WTC11 (cell line): ENCODE results near the gene HMGCL. TPM values are rescaled to one million over a fixed set of nuclear protein-coding genes. Genes with fewer than 3 reads are reported as not detected.

Experiments used
- ATAC-seq: fragments of 200-7000 bp; cut with Tn5 transposase; 2 replicates; pipeline ENCODE4 v1.10.0; 2021; ENCODE audit warnings: mild to moderate bottlenecking, moderate library complexity
- CTCF ChIA-PET: fragments of 300-600 bp; sonication (Branson Sonifier 250); formaldehyde crosslinking; loops from one replicate; lab custom pipeline; 2021; ENCODE audit warnings: antibody characterized with exemption; lab: Charles Lee
- POLR2A ChIA-PET: fragments of 350-600 bp; sonication (Branson Sonifier 250); formaldehyde crosslinking; loops from one replicate; lab custom pipeline; 2021; ENCODE audit warnings: antibody characterized with exemption; lab: Charles Lee
- DNase-seq: peaks from one replicate; pipeline ENCODE4 v3.0.0; 2021; ENCODE audit warnings: low spot score
- H3K27ac Mint-ChIP-seq: 2 replicates; pipeline ENCODE4 v1.8.0; 2021; ENCODE audit warnings: mixed read lengths
- H3K27me3 Mint-ChIP-seq: 2 replicates; pipeline ENCODE4 v1.8.0; 2021; ENCODE audit warnings: low read depth, mild to moderate bottlenecking, moderate library complexity, mixed read lengths
- H3K36me3 Mint-ChIP-seq: 2 replicates; pipeline ENCODE4 v1.8.0; 2021; ENCODE audit warnings: mixed read lengths
- H3K4me1 Mint-ChIP-seq: 2 replicates; pipeline ENCODE4 v1.8.0; 2022; ENCODE audit warnings: mixed read lengths
- H3K4me3 Mint-ChIP-seq: 2 replicates; pipeline ENCODE4 v1.8.0; 2021; ENCODE audit warnings: mild to moderate bottlenecking, moderate library complexity, mixed read lengths
- H3K9me3 Mint-ChIP-seq: 2 replicates; pipeline ENCODE4 v1.8.0; 2021; ENCODE audit warnings: mixed read lengths
- ETV6 ChIP-seq: sonication (generic); formaldehyde crosslinking; IDR thresholded peaks from 2 replicates; pipeline ENCODE4 v1.8.1; 2022; ENCODE audit warnings: mild to moderate bottlenecking, missing genetic modification reagents
- GTF2I ChIP-seq: fragments of 250-450 bp; sonication (Bioruptor Pico); conservative IDR thresholded peaks from 2 replicates; pipeline ENCODE4 v1.4.0; 2021; ENCODE audit warnings: mild to moderate bottlenecking
- JUN ChIP-seq: sonication (generic); formaldehyde crosslinking; IDR thresholded peaks from 2 replicates; pipeline ENCODE4 v1.8.0; 2023; ENCODE audit warnings: mild to moderate bottlenecking, missing genetic modification reagents
- MYBL2 ChIP-seq: sonication (generic); formaldehyde crosslinking; IDR thresholded peaks from 2 replicates; pipeline ENCODE4 v1.8.1; 2023; ENCODE audit warnings: mild to moderate bottlenecking, moderate library complexity, missing genetic modification reagents
- NFYB ChIP-seq: sonication (generic); formaldehyde crosslinking; conservative IDR thresholded peaks from 2 replicates; pipeline ENCODE4 v1.8.0; 2022; ENCODE audit warnings: low read depth, missing genetic modification reagents
- NR1H2 ChIP-seq: sonication (generic); formaldehyde crosslinking; IDR thresholded peaks from 2 replicates; pipeline ENCODE4 v1.9.0; 2021; ENCODE audit warnings: mild to moderate bottlenecking, moderate library complexity, missing genetic modification reagents
- NR3C1 ChIP-seq: sonication (generic); formaldehyde crosslinking; conservative IDR thresholded peaks from 2 replicates; pipeline ENCODE4 v1.8.1; 2023; ENCODE audit warnings: low read depth, mild to moderate bottlenecking, missing genetic modification reagents
- OVOL2 ChIP-seq: fragments of 250-450 bp; sonication (Bioruptor Pico); IDR thresholded peaks from 2 replicates; pipeline ENCODE4 v1.9.0; 2021; ENCODE audit warnings: mild to moderate bottlenecking, borderline replicate concordance
- SOX15 ChIP-seq: fragments of 250-450 bp; sonication (Bioruptor Pico); IDR thresholded peaks from 2 replicates; pipeline ENCODE4 v1.9.0; 2021; ENCODE audit warnings: mild to moderate bottlenecking
- TP53 ChIP-seq: sonication (generic); formaldehyde crosslinking; IDR thresholded peaks from 2 replicates; pipeline ENCODE4 v1.8.1; 2023; ENCODE audit warnings: mild to moderate bottlenecking, missing genetic modification reagents
- ZNF121 ChIP-seq: sonication (generic); formaldehyde crosslinking; IDR thresholded peaks from 2 replicates; pipeline ENCODE4 v1.8.0; 2023; ENCODE audit warnings: missing genetic modification reagents
- ZNF138 ChIP-seq: sonication (generic); formaldehyde crosslinking; conservative IDR thresholded peaks from 2 replicates; pipeline ENCODE4 v1.8.1; 2022; ENCODE audit warnings: mild to moderate bottlenecking, moderate library complexity, missing genetic modification reagents
- ZNF317 ChIP-seq: sonication (generic); formaldehyde crosslinking; IDR thresholded peaks from 2 replicates; pipeline ENCODE4 v1.8.1; 2023; ENCODE audit warnings: low read depth, mild to moderate bottlenecking, moderate library complexity, missing genetic modification reagents, borderline replicate concordance
- ZNF416 ChIP-seq: fragments of 250-450 bp; sonication (Bioruptor Pico); IDR thresholded peaks from 2 replicates; pipeline ENCODE4 v1.9.0; 2021; ENCODE audit warnings: mild to moderate bottlenecking, inconsistent platforms
- ZNF423 ChIP-seq: fragments of 250-450 bp; sonication (Bioruptor Pico); IDR thresholded peaks from 2 replicates; pipeline ENCODE4 v2.1.2; 2022; ENCODE audit warnings: mild to moderate bottlenecking, moderate library complexity
- total RNA-seq: library from RNA; stranded (reverse); gene quantifications from 3 replicates; pipeline ENCODE4 v1.2.3, GENCODE V29; 2021
- TF ChIP-seq, protein P1 (sequence below): sonication (generic); formaldehyde crosslinking; IDR thresholded peaks from 2 replicates; pipeline ENCODE4 v1.8.1; 2023; ENCODE audit warnings: mild to moderate bottlenecking, moderate library complexity, missing genetic modification reagents
- TF ChIP-seq, protein P2 (sequence below): sonication (generic); formaldehyde crosslinking; conservative IDR thresholded peaks from 2 replicates; pipeline ENCODE4 v1.8.1; 2023; ENCODE audit warnings: mild to moderate bottlenecking, low read depth, missing genetic modification reagents, moderate library complexity
- TF ChIP-seq, protein P3 (sequence below): fragments of 250-450 bp; sonication (Bioruptor Pico); IDR thresholded peaks from 2 replicates; pipeline ENCODE4 v1.9.0; 2021; ENCODE audit warnings: moderate library complexity, mild to moderate bottlenecking, inconsistent platforms, borderline replicate concordance
- TF ChIP-seq, protein P4 (sequence below): sonication (generic); formaldehyde crosslinking; IDR thresholded peaks from 2 replicates; pipeline ENCODE4 v1.8.0; 2022; ENCODE audit warnings: mild to moderate bottlenecking, missing genetic modification reagents
- TF ChIP-seq, protein P5 (sequence below): fragments of 250-450 bp; sonication (Bioruptor Pico); IDR thresholded peaks from 2 replicates; pipeline ENCODE4 v1.8.0; 2021; ENCODE audit warnings: mild to moderate bottlenecking
- TF ChIP-seq, protein P6 (sequence below): sonication (generic); formaldehyde crosslinking; IDR thresholded peaks from 2 replicates; pipeline ENCODE4 v1.8.1; 2023; ENCODE audit warnings: mild to moderate bottlenecking, missing genetic modification reagents, borderline replicate concordance
- TF ChIP-seq, protein P7 (sequence below): sonication (generic); formaldehyde crosslinking; conservative IDR thresholded peaks from 2 replicates; pipeline ENCODE4 v1.8.1; 2022; ENCODE audit warnings: mild to moderate bottlenecking, missing genetic modification reagents

HMGCL gene
- total RNA-seq, 1 experiment from 2014 or later, result 22.7 TPM

DNA sequence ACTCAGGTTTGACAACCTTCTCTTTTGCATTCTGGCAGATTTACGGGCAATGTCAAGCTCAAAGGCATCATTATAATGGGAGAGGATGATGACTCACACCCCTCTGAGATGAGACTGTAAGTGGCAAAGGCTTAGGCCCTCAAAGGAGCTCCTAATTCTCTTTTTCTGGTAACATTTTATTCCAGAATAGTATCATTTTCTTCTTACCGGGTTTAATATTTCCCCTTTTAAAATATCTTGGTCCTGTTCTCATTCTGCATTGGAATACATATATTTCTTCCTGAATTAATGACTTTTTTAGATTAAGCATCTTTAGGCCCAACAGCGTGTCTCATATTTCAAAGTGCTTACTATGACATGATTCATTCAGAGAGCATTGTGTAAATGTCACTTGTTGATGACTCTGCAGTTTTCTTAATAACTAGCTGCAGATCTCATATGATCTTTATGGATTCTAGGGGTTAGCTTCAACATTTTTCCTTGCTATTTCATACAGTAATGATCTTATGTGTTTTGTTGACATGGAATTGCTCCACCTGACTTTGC is 45.3 kb downstream of the HMGCL start (continued):
- no peak for TF ChIP-seq ZNF121
- TF ChIP-seq, protein P1, sequence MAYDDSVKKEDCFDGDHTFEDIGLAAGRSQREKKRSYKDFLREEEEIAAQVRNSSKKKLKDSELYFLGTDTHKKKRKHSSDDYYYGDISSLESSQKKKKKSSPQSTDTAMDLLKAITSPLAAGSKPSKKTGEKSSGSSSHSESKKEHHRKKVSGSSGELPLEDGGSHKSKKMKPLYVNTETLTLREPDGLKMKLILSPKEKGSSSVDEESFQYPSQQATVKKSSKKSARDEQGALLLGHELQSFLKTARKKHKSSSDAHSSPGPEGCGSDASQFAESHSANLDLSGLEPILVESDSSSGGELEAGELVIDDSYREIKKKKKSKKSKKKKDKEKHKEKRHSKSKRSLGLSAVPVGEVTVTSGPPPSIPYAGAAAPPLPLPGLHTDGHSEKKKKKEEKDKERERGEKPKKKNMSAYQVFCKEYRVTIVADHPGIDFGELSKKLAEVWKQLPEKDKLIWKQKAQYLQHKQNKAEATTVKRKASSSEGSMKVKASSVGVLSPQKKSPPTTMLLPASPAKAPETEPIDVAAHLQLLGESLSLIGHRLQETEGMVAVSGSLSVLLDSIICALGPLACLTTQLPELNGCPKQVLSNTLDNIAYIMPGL (CRISPR knock-in tag), result no peak
- TF ChIP-seq, all 79 proteins: peak for 0

DNA sequence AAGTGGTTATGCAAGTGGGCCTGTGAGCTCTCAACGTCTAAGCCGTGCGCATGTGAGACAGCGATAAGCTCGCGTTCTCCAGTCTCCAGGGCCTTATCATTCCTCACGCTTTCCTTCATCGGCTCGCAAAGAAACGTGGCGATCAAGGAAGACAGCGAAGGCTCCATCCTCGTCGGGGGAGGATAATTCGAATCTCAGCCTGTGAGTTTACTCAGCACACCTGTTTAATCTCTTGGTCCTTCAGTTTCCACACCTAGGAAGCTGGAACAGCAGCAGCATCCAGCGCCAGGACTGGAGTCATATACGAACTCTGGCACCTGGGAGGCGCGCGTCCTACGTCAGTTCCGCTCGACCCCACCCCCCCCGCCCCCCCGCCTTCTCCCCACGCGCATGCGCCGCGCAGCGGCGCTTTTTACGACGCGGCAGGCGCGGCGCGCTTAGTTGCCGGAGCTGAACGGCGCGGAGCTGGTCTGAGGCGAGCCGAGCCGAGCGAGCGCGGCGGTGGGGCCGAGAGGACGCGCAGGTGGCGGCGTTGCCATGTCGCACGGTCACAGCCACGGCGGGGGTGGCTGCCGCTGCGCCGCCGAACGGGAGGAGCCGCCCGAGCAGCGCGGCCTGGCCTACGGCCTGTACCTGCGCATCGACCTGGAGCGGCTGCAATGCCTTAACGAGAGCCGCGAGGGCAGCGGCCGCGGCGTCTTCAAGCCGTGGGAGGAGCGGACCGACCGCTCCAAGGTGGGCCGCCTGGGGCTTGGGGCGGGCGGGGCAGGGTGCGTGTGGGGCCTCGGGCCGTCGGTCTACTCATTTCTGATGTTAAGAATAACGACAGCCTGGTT is 47.0 kb downstream of the HMGCL start, which contains the start of gene PITHD1:
Gene PITHD1 (plus strand): TSS at position 440 of the 836 bp plus-strand sequence. CDS start 98 bp downstream, at position 538.
- DNase-seq, result peak; percentile 76
- POLR2A ChIA-PET, result interaction anchor here (0.6 to 1.4 kb wide), 6 partner anchors 13 to 45 kb away, joined by 3 to 8 read pairs (median 6); partner anchors contain the start of genes ELOA, GALE and LYPLA2
- Mint-ChIP-seq H3K27ac (peak within 1 kb of the TSS; percentile 99), H3K27me3 (no peaks in the 10 kb centered on the region), H3K4me3 (peak within 1 kb of the TSS; percentile 90), H3K36me3 (peaks cover 12% of the 10 kb centered on the region), H3K9me3 (no peaks in the 10 kb centered on the region), H3K4me1 (peaks cover 18% of the 10 kb centered on the region)
- peak; percentile 87 for ATAC-seq
- CTCF ChIA-PET, result interaction anchor here (0.5 to 1.5 kb wide), 16 partner anchors 10 to 281 kb away, joined by 3 to 18 read pairs (median 4); partner anchors contain the start of genes E2F2, LYPLA2 and RPL11
- TF ChIP-seq, protein P2, sequence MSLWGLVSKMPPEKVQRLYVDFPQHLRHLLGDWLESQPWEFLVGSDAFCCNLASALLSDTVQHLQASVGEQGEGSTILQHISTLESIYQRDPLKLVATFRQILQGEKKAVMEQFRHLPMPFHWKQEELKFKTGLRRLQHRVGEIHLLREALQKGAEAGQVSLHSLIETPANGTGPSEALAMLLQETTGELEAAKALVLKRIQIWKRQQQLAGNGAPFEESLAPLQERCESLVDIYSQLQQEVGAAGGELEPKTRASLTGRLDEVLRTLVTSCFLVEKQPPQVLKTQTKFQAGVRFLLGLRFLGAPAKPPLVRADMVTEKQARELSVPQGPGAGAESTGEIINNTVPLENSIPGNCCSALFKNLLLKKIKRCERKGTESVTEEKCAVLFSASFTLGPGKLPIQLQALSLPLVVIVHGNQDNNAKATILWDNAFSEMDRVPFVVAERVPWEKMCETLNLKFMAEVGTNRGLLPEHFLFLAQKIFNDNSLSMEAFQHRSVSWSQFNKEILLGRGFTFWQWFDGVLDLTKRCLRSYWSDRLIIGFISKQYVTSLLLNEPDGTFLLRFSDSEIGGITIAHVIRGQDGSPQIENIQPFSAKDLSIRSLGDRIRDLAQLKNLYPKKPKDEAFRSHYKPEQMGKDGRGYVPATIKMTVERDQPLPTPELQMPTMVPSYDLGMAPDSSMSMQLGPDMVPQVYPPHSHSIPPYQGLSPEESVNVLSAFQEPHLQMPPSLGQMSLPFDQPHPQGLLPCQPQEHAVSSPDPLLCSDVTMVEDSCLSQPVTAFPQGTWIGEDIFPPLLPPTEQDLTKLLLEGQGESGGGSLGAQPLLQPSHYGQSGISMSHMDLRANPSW (CRISPR knock-in tag), result no peak
- TF ChIP-seq MYBL2 (CRISPR knock-in tag) (no peak), TP53 (CRISPR knock-in tag) (no peak), GTF2I (CRISPR knock-in tag) (no peak), JUN (CRISPR knock-in tag) (no peak), ZNF317 (no peak), ZNF416 (CRISPR knock-in tag) (peak; percentile 69; the same call in 1 of the 2 replicates), ZNF423 (CRISPR knock-in tag) (no peak), ZNF138 (CRISPR knock-in tag) (no peak), OVOL2 (CRISPR knock-in tag) (no peak), NFYB (no peak), SOX15 (CRISPR knock-in tag) (no peak), NR3C1 (no peak), ETV6 (CRISPR knock-in tag) (peak; percentile 71; the same call in 1 of the 2 replicates), NR1H2 (CRISPR knock-in tag) (no peak)
- TF ChIP-seq, protein P3, sequence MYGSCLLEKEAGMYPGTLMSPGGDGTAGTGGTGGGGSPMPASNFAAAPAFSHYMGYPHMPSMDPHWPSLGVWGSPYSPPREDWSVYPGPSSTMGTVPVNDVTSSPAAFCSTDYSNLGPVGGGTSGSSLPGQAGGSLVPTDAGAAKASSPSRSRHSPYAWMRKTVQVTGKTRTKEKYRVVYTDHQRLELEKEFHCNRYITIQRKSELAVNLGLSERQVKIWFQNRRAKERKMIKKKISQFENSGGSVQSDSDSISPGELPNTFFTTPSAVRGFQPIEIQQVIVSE, result no peak
- TF ChIP-seq, protein P4, sequence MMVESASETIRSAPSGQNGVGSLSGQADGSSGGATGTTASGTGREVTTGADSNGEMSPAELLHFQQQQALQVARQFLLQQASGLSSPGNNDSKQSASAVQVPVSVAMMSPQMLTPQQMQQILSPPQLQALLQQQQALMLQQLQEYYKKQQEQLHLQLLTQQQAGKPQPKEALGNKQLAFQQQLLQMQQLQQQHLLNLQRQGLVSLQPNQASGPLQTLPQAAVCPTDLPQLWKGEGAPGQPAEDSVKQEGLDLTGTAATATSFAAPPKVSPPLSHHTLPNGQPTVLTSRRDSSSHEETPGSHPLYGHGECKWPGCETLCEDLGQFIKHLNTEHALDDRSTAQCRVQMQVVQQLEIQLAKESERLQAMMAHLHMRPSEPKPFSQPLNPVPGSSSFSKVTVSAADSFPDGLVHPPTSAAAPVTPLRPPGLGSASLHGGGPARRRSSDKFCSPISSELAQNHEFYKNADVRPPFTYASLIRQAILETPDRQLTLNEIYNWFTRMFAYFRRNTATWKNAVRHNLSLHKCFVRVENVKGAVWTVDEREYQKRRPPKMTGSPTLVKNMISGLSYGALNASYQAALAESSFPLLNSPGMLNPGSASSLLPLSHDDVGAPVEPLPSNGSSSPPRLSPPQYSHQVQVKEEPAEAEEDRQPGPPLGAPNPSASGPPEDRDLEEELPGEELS, result peak; percentile 90; the same call in 1 of the 2 replicates
- TF ChIP-seq, protein P5, sequence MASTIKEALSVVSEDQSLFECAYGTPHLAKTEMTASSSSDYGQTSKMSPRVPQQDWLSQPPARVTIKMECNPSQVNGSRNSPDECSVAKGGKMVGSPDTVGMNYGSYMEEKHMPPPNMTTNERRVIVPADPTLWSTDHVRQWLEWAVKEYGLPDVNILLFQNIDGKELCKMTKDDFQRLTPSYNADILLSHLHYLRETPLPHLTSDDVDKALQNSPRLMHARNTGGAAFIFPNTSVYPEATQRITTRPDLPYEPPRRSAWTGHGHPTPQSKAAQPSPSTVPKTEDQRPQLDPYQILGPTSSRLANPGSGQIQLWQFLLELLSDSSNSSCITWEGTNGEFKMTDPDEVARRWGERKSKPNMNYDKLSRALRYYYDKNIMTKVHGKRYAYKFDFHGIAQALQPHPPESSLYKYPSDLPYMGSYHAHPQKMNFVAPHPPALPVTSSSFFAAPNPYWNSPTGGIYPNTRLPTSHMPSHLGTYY (CRISPR knock-in tag), result 0 out of 2 replicates have a peak, but pooled peaks have one; percentile 35
- TF ChIP-seq, protein P6, sequence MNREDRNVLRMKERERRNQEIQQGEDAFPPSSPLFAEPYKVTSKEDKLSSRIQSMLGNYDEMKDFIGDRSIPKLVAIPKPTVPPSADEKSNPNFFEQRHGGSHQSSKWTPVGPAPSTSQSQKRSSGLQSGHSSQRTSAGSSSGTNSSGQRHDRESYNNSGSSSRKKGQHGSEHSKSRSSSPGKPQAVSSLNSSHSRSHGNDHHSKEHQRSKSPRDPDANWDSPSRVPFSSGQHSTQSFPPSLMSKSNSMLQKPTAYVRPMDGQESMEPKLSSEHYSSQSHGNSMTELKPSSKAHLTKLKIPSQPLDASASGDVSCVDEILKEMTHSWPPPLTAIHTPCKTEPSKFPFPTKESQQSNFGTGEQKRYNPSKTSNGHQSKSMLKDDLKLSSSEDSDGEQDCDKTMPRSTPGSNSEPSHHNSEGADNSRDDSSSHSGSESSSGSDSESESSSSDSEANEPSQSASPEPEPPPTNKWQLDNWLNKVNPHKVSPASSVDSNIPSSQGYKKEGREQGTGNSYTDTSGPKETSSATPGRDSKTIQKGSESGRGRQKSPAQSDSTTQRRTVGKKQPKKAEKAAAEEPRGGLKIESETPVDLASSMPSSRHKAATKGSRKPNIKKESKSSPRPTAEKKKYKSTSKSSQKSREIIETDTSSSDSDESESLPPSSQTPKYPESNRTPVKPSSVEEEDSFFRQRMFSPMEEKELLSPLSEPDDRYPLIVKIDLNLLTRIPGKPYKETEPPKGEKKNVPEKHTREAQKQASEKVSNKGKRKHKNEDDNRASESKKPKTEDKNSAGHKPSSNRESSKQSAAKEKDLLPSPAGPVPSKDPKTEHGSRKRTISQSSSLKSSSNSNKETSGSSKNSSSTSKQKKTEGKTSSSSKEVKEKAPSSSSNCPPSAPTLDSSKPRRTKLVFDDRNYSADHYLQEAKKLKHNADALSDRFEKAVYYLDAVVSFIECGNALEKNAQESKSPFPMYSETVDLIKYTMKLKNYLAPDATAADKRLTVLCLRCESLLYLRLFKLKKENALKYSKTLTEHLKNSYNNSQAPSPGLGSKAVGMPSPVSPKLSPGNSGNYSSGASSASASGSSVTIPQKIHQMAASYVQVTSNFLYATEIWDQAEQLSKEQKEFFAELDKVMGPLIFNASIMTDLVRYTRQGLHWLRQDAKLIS (CRISPR knock-in tag), result no peak
- TF ChIP-seq, protein P7, sequence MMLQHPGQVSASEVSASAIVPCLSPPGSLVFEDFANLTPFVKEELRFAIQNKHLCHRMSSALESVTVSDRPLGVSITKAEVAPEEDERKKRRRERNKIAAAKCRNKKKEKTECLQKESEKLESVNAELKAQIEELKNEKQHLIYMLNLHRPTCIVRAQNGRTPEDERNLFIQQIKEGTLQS (CRISPR knock-in tag), result no peak
